Activated gamma-delta T cell treated with anti-CD3 and anti-CD28 coated beads, Interleukin-2, amount 50 U/mL, for 16 hours (primary cell): ENCODE results near the gene ECE1.
"Not testable (repeated sequence)": the region's sequence is repeated elsewhere in the genome, so short reads cannot be mapped to it uniquely, and the experiment has no call there.

Source experiments
- DNase-seq: peaks from one replicate; pipeline ENCODE4 v3.0.0-alpha.2; 2020; ENCODE audit warnings: low read depth

ECE1 gene

GRCh38 chr1:21249940-21250493 lies 40.2 kb downstream of the ECE1 start:
- DNase-seq = no peak

GRCh38 chr1:21247892-21248715 lies 42.2 kb downstream of the ECE1 start:
- no peak for DNase-seq

- no peak for DNase-seq
These were observed 43.2 kb downstream of the ECE1 start for GRCh38 chr1:21246905-21247642.

GRCh38 chr1:21245688-21246229 lies 44.5 kb downstream of the ECE1 start:
- DNase-seq = no peak

- no peak for DNase-seq
These were observed 45.1 kb downstream of the ECE1 start for GRCh38 chr1:21244986-21245687.

GRCh38 chr1:21244154-21244553 lies 46.1 kb downstream of the ECE1 start:
- no peak for DNase-seq

GRCh38 chr1:21242846-21243245 lies 47.4 kb downstream of the ECE1 start:
- no peak for DNase-seq

GRCh38 chr1:21241771-21242581 lies 48.3 kb downstream of the ECE1 start:
- no peak for DNase-seq

- no peak for DNase-seq
These were observed 49.6 kb downstream of the ECE1 start for GRCh38 chr1:21240706-21241105.

GRCh38 chr1:21239221-21239620 lies 51.0 kb downstream of the ECE1 start:
- no peak for DNase-seq

- no peak for DNase-seq
These were observed 52.0 kb downstream of the ECE1 start for GRCh38 chr1:21238141-21238800.

- DNase-seq = no peak
These were observed 52.7 kb downstream of the ECE1 start for GRCh38 chr1:21237446-21238088.

GRCh38 chr1:21236178-21236577 lies 54.1 kb downstream of the ECE1 start:
- DNase-seq = no peak

- no peak for DNase-seq
These were observed 55.5 kb downstream of the ECE1 start for GRCh38 chr1:21234779-21235178.

- no peak for DNase-seq
These were observed 56.8 kb downstream of the ECE1 start for GRCh38 chr1:21233490-21233889.

- peak; percentile 20 for DNase-seq
These were observed 58.2 kb downstream of the ECE1 start for GRCh38 chr1:21232044-21232443.

GRCh38 chr1:21229246-21230000 lies 60.8 kb downstream of the ECE1 start:
- no peak for DNase-seq

- DNase-seq = not testable (repeated sequence)
These were observed 62.0 kb downstream of the ECE1 start for GRCh38 chr1:21228224-21228623.

- no peak for DNase-seq
These were observed 65.2 kb downstream of the ECE1 start for GRCh38 chr1:21225065-21225464.
